ENCODE measurements around the gene KIAA0825.

GRCh38 chr5:94571415-94571814 is 47.0 kb downstream of the KIAA0825 start:
- no peak for TF ChIP-seq GATA2 (IDR thresholded peaks at IDR 0.05; ENCODE audit: low read depth, low read length)
- TF ChIP-seq GATA3 (IDR thresholded peaks at IDR 0.05; ENCODE audit: low read depth, low read length) = no peak
